K562 (cell line): ENCODE data around the gene FOXN3. TPM values are rescaled to one million over a fixed set of nuclear protein-coding genes. Genes with fewer than 3 reads are reported as not detected.
A peak's percentile ranks its signal among the peaks of the same experiment; 100 is the strongest.

Experiments
- ATAC-seq: fragments of 200-7000 bp; cut with Tn5 transposase; 3 replicates; pipeline ENCODE4 v1.9.1; 2020; ENCODE audit warnings: moderate library complexity
- BruUV-seq: library from RNA; stranded (reverse); fragments of 400-500 nt; replicated peaks from 2 replicates; lab custom pipeline; 2021; lab: Mats Ljungman, UMichigan
- CTCF ChIA-PET: fragments of 300-600 bp; formaldehyde crosslinking; extraction: SDS; loops from one replicate; lab custom pipeline; 2021; ENCODE audit warnings: low intra/inter-chr PET ratio; lab: Yijun Ruan, JAX
- POLR2A ChIA-PET: fragments of 300-600, 350-650 bp; sonication (Branson Sonifier 250); formaldehyde crosslinking; extraction: SDS; loops from one replicate; lab custom pipeline; 2021; ENCODE audit warnings: antibody characterized with exemption, inconsistent platforms; lab: Yijun Ruan, JAX
- DNase-seq, 4 experiments: peaks; one replicate each; pipeline versions ENCODE4 v3.0.0 to v3.0.0-alpha.2; 2011 to 2018; ENCODE audit warnings: low spot score in 3 of 4, mixed read lengths in 3 of 4; ENCODE audit errors: extremely low read depth in 1 of 4
- FAIRE-seq: peaks from 2 replicates; lab custom pipeline; 2011; peaks lifted over from hg19 to GRCh38; lab: Jason Lieb, UNC
- H2AFZ ChIP-seq: 2 replicates; pipeline ENCODE4 v1.6.0; 2011; ENCODE audit warnings: low read depth, low read length, control low read depth, inconsistent platforms
- H3K27ac ChIP-seq: fragments of 200-600 bp; 3 replicates; pipeline ENCODE4 v1.8.0; 2011; ENCODE audit warnings: low read depth, mild to moderate bottlenecking, control low read depth, inconsistent platforms, low read length, moderate library complexity, mixed read lengths; ENCODE audit errors: extremely low read depth
- H3K27me3 ChIP-seq, 2 experiments: fragments of 300-600 bp in 1 of 2; 2 replicates in 1 of 2; 3 replicates in 1 of 2; pipeline versions ENCODE4 v1.6.0 to v1.8.0; 2011; ENCODE audit warnings: inconsistent platforms in 2 of 2, low read length in 2 of 2, mild to moderate bottlenecking in 1 of 2, mixed read lengths in 1 of 2, moderate library complexity in 1 of 2; ENCODE audit not compliant: control insufficient read depth in 2 of 2, insufficient read depth in 2 of 2
- H3K36me3 ChIP-seq: fragments of 300-600 bp; 3 replicates; pipeline ENCODE4 v1.8.0; 2011; ENCODE audit warnings: mild to moderate bottlenecking, low read length, inconsistent platforms; ENCODE audit not compliant: control insufficient read depth, insufficient read depth
- H3K4me1 ChIP-seq, 2 experiments: fragments of 200-600 bp in 1 of 2; replicated peaks in 1 of 2; 2 replicates in 1 of 2; 3 replicates in 1 of 2; pipeline versions ENCODE4 v1.5.1 to v1.8.0; 2011; ENCODE audit warnings: inconsistent platforms in 2 of 2, low read length in 2 of 2, mild to moderate bottlenecking in 1 of 2, mixed read lengths in 1 of 2, moderate library complexity in 1 of 2; ENCODE audit not compliant: control insufficient read depth in 2 of 2, insufficient read depth in 2 of 2
- H3K4me2 ChIP-seq: 2 replicates; pipeline ENCODE4 v1.6.1; 2011; ENCODE audit warnings: low read length, control low read depth, inconsistent platforms, mixed read lengths; ENCODE audit not compliant: insufficient read depth
- H3K4me3 ChIP-seq: fragments of 200-600 bp; sonication (generic), shearing (Covaris generic); 2 replicates; pipeline ENCODE4 v1.5.1; 2016; ENCODE audit warnings: control low read depth, inconsistent platforms
- H3K79me2 ChIP-seq: fragments of 200-600 bp; 3 replicates; pipeline ENCODE4 v1.8.0; 2011; ENCODE audit warnings: low read length, inconsistent platforms; ENCODE audit not compliant: control insufficient read depth, insufficient read depth
- H3K9ac ChIP-seq, 2 experiments: 2 replicates each; pipeline versions ENCODE4 v1.6.0 to v1.6.1; 2011; ENCODE audit warnings: low read depth in 2 of 2, low read length in 2 of 2, control low read depth in 1 of 2, inconsistent platforms in 1 of 2, mild to moderate bottlenecking in 1 of 2, mixed read lengths in 1 of 2; ENCODE audit not compliant: insufficient read depth in 1 of 2
- H3K9me1 ChIP-seq: one replicate; pipeline ENCODE4 v1.6.0; 2011; ENCODE audit warnings: inconsistent platforms, mild to moderate bottlenecking, low read length, moderate library complexity; ENCODE audit not compliant: control insufficient read depth, insufficient read depth
- H3K9me3 ChIP-seq: replicated peaks from 2 replicates; pipeline ENCODE4 v1.5.1; 2011; ENCODE audit warnings: low read depth, low read length, inconsistent platforms; ENCODE audit not compliant: control insufficient read depth, insufficient read depth
- H4K20me1 ChIP-seq: replicated peaks from 2 replicates; pipeline ENCODE4 v1.6.1; 2011; ENCODE audit warnings: low read length, inconsistent platforms, mixed read lengths; ENCODE audit not compliant: control insufficient read depth, insufficient read depth
- CCNT2 ChIP-seq: IDR thresholded peaks from 2 replicates; pipeline ENCODE4 v1.6.1; 2011; ENCODE audit warnings: borderline replicate concordance, low read depth, mild to moderate bottlenecking, moderate library complexity, mixed read lengths, low read length; ENCODE audit not compliant: insufficient read length; ENCODE audit errors: extremely low read depth
- E2F3 ChIP-seq: fragments of 250-450 bp; sonication (Bioruptor Pico); IDR thresholded peaks from 2 replicates; pipeline ENCODE4 v1.4.0; 2020; ENCODE audit warnings: mild to moderate bottlenecking
- EZH2 ChIP-seq: IDR thresholded peaks from 2 replicates; pipeline ENCODE4 v1.6.1; 2012; ENCODE audit warnings: low read depth, mild to moderate bottlenecking, inconsistent platforms, low read length, borderline replicate concordance
- GATA2 ChIP-seq: sonication (generic); formaldehyde crosslinking; IDR thresholded peaks from 2 replicates; pipeline ENCODE4 v1.4.0; 2020; ENCODE audit warnings: mild to moderate bottlenecking, missing genetic modification reagents
- KDM1A ChIP-seq, 2 experiments: fragments of 450-650 bp; IDR thresholded peaks; 2 replicates each; pipeline ENCODE4 v1.6.1; 2016; ENCODE audit warnings: mild to moderate bottlenecking in 2 of 2
- KDM4B ChIP-seq, 2 experiments: fragments of 450-650 bp in 1 of 2; sonication (generic) in 1 of 2; IDR thresholded peaks; 2 replicates each; pipeline ENCODE4 v1.6.1; 2016 to 2017; ENCODE audit warnings: borderline replicate concordance in 2 of 2, antibody characterized with exemption in 1 of 2, low read depth in 1 of 2, mild to moderate bottlenecking in 1 of 2
- MIER1 ChIP-seq: fragments of 450-650 bp; IDR thresholded peaks from 2 replicates; pipeline ENCODE4 v1.6.1; 2016; ENCODE audit warnings: antibody characterized with exemption, mild to moderate bottlenecking, low read depth
- NCOA1 ChIP-seq: fragments of 450-650 bp; IDR thresholded peaks from 2 replicates; pipeline ENCODE4 v1.6.1; 2016; ENCODE audit warnings: low read depth
- RCOR1 ChIP-seq, 2 experiments: IDR thresholded peaks; 2 replicates each; pipeline ENCODE4 v1.6.1; 2012; ENCODE audit warnings: low read depth in 2 of 2, low read length in 2 of 2, borderline replicate concordance in 1 of 2, improper control_type of control experiment in 1 of 2
- SPI1 ChIP-seq: IDR thresholded peaks from 2 replicates; pipeline ENCODE4 v1.6.1; 2011; ENCODE audit warnings: low read depth, low read length, control low read depth, borderline replicate concordance
- WGBS: fragments of 100-300 bp; shearing (Covaris generic); methylation state at CpG from one replicate; pipeline ENCODE4 v1.1.6; 2016; ENCODE audit warnings: low coverage, mixed read lengths; ENCODE audit not compliant: insufficient coverage; ENCODE audit errors: missing lambda C conversion rate; 5-methylcytosine and 5-hydroxymethylcytosine counted together
- in situ Hi-C: fragments of 300-500 bp; cut with MboI; formaldehyde crosslinking; loops from 4 replicates; pipeline ENCODE4 v1.15.0; 2018; ENCODE audit warnings: inconsistent platforms, mixed read lengths
- intact Hi-C: fragments of 100-400 bp; cut with micrococcal nuclease; formaldehyde crosslinking; loops from 2 replicates; pipeline ENCODE4 v1.14.2; 2022
- polyA plus RNA-seq, 8 experiments: library from polyadenylated mRNA; depleted of rRNA in 4 of 8; stranded (reverse) in 5 of 8; unstranded in 3 of 8; fragments of >200 nt; fragmentation: Nextera tagmentation in 2 of 8; fragmentation: Illumina TruSeq in 1 of 8; extraction: Ambion mirVana in 2 of 8; extraction: Trizol in 1 of 8; gene quantifications; 2 replicates each; pipeline versions ENCODE4 v1.2.1 to v1.2.3, GENCODE V29; 2011 to 2014; ENCODE audit warnings: inconsistent platforms in 1 of 8, missing spikeins in 1 of 8
- total RNA-seq, 7 experiments: library from RNA; depleted of rRNA in 6 of 7; stranded (reverse); fragments of >200 nt in 6 of 7; fragmentation: Illumina TruSeq in 2 of 7; extraction: Trizol in 2 of 7; gene quantifications; 2 replicates each; pipeline versions ENCODE4 v1.2.1 to v1.2.3, GENCODE V29; 2011 to 2021; ENCODE audit warnings: low replicate concordance in 1 of 7
- TF ChIP-seq, protein P1 (sequence below): sonication (generic); formaldehyde crosslinking; IDR thresholded peaks from 2 replicates; pipeline ENCODE4 v1.8.1; 2023; ENCODE audit warnings: missing genetic modification reagents, mild to moderate bottlenecking, borderline replicate concordance

Gene FOXN3
- total and polyA plus RNA-seq, 9 of the 15 experiments (the other 6 are each of a cell fraction or from before 2014, with no cell fraction given) = 0.07 to 1.3 (median 0.40) TPM

DNA sequence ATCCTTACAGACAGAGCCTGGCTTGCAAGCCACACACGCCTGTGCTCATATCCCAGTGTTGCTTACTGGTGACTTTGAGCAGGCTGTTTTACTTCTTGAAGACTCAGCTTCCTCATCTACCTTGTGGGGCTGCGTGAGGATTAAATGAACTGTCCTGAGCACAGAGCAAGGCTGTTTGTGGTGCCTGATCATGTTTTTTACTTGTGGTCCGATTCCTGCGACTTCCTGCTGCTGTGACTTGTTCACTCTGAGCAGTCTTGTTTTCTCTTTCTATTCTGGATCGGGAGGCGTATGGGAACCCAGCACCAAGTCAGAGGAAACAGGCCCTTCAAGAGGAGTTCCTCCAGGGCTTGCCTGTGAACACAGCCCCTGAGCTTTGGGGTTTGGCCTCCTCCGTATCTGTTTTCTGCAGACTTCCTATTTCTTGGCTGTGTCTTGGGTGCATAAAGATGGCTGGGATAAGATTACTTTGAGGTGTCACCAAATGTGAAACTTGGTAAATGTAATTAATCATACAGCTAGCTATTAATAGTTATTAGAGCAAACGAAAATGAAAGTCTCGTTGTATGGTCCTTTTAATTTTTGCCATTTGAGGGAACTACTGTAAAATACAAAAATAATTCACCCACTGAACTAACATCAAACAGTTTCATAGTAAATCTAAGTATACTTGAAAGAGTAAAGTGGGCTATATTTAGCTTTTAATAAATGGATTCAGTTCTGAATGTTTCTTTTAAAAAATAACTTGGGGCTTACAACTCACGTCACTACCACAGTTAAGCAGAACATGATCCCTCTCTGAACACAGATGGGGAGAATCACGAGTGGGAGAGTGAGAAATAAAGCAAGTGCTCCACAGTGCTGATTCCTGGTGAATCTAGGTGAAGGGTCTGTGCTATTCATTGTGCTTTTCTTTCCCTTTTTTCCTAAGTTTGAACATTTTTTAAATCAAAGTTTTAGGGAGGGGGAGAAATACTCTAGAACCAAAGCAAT, 251.5 kb downstream of the FOXN3 start:
- peak; percentile 95 for FAIRE-seq
- Histone ChIP-seq H3K4me1 (peaks cover 28 to 33% of the 10 kb centered on the region in 2 experiments), H3K27ac (peak overlapping the region; percentile 95), H3K9ac (peak overlapping the region; percentile 69 to 70; a peak in 3 of 4 replicates), H3K9me3 (no peaks in the 10 kb centered on the region; the same call in 1 of the 2 replicates), H3K36me3 (no peaks in the 10 kb centered on the region), H3K79me2 (no peaks in the 10 kb centered on the region), H3K4me3 (no peak overlapping the region), H3K9me1 (no peaks in the 10 kb centered on the region), H3K27me3 (no peaks in the 10 kb centered on the region), H3K4me2 (peak overlapping the region; percentile 78), H2AFZ (peak overlapping the region; percentile 88), H4K20me1 (no peaks in the 10 kb centered on the region)
- WGBS = 5% methylated on average over 8 of the region's 11 CpGs
- ATAC-seq = peak; percentile 91
- peak; percentile 69 to 85 (median 77) for DNase-seq
- intact Hi-C loops (no loop called here), in situ Hi-C loops (no loop called here)
- POLR2A ChIA-PET = interaction anchor here (0.6 to 0.8 kb wide), 4 partner anchors 11 to 271 kb away, joined by 3 to 4 read pairs (median 3); no protein-coding TSS in a partner anchor
- CTCF ChIA-PET = no interaction called here
- BruUV-seq = no TSS peak
- peak; percentile 62; the same call in 1 of the 2 replicates for TF ChIP-seq NCOA1
- TF ChIP-seq SPI1 = peak; percentile 82
- peak; percentile 71 for TF ChIP-seq CCNT2
- TF ChIP-seq RCOR1 (IDR thresholded peaks at IDR 0.05; ENCODE audit: borderline replicate concordance in 1 of 2, low read depth in 2 of 2, low read length in 2 of 2) = peak in 1 of 2 experiments; percentile 47; a peak in 1 of 4 replicates
- no peak for TF ChIP-seq MIER1
- TF ChIP-seq KDM1A (IDR thresholded peaks at IDR 0.05) = 0 out of 4 replicates have a peak, but pooled peaks of 1 of the 2 experiments have one; percentile 8
- no peak for TF ChIP-seq E2F3 (CRISPR knock-in tag)
- TF ChIP-seq, protein P1, sequence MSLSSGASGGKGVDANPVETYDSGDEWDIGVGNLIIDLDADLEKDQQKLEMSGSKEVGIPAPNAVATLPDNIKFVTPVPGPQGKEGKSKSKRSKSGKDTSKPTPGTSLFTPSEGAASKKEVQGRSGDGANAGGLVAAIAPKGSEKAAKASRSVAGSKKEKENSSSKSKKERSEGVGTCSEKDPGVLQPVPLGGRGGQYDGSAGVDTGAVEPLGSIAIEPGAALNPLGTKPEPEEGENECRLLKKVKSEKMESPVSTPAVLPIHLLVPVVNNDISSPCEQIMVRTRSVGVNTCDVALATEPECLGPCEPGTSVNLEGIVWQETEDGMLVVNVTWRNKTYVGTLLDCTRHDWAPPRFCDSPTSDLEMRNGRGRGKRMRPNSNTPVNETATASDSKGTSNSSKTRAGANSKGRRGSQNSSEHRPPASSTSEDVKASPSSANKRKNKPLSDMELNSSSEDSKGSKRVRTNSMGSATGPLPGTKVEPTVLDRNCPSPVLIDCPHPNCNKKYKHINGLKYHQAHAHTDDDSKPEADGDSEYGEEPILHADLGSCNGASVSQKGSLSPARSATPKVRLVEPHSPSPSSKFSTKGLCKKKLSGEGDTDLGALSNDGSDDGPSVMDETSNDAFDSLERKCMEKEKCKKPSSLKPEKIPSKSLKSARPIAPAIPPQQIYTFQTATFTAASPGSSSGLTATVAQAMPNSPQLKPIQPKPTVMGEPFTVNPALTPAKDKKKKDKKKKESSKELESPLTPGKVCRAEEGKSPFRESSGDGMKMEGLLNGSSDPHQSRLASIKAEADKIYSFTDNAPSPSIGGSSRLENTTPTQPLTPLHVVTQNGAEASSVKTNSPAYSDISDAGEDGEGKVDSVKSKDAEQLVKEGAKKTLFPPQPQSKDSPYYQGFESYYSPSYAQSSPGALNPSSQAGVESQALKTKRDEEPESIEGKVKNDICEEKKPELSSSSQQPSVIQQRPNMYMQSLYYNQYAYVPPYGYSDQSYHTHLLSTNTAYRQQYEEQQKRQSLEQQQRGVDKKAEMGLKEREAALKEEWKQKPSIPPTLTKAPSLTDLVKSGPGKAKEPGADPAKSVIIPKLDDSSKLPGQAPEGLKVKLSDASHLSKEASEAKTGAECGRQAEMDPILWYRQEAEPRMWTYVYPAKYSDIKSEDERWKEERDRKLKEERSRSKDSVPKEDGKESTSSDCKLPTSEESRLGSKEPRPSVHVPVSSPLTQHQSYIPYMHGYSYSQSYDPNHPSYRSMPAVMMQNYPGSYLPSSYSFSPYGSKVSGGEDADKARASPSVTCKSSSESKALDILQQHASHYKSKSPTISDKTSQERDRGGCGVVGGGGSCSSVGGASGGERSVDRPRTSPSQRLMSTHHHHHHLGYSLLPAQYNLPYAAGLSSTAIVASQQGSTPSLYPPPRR (CRISPR knock-in tag) = no peak
- TF ChIP-seq GATA2 (CRISPR knock-in tag) = peak; percentile 86
- TF ChIP-seq KDM4B (IDR thresholded peaks at IDR 0.05; ENCODE audit: borderline replicate concordance in 2 of 2, low read depth in 1 of 2) = no peak
- no peak for TF ChIP-seq EZH2
